GM18526 (cell line): ENCODE measurements around the gene HDDC3.

Experiments used
- POLR2A ChIP-seq: IDR thresholded peaks from 3 replicates; pipeline ENCODE4 v1.6.1; 2011; ENCODE audit not compliant: insufficient read length; ENCODE audit errors: extremely low read depth

The HDDC3 gene

DNA sequence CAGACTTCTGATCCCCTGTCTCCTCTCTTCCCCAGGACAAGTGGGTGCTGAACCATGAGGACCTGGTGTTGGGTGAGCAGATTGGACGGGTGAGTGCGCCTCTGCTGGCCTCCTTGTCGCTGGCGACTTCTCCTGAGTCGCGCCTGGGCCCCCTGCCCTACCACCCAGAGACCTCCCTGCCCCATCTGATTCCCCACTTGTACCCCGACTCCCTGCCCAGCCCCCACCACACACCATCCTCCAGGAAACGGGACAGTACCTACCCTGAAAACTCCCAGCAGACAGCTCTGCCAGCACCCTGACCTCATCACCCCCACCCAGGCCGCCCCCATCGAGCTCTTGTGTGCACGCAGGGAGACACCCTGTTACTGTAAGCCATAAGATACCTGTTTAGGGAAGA, 40.3 kb downstream of the HDDC3 start:
- TF ChIP-seq POLR2A = no peak

DNA sequence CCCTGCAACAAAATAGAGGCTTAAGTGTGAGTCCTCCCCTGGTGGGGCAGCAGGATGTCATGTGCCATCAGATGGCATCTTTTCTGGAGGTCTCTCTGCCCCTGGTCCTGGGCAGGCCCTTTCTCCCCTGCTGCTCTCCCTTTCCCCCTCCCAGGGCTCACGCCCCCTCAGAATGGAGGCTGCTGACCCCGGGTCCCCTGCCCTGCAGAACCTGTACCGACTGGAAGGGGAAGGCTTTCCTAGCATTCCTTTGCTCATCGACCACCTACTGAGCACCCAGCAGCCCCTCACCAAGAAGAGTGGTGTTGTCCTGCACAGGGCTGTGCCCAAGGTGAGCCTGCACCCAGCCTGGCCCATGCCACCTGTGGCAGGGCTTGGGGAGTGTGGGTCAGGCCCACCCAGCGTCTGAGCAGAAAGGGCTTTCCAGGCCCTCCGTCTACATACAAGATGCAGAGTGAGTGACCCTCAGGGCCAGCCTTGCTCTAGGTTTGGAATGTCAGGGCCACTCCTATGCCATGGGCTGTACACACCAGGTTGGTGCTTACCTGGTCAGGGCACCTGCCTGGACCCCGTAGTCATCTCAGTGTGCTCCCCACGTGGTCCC, 40.9 kb downstream of the HDDC3 start:
- no peak for TF ChIP-seq POLR2A

DNA sequence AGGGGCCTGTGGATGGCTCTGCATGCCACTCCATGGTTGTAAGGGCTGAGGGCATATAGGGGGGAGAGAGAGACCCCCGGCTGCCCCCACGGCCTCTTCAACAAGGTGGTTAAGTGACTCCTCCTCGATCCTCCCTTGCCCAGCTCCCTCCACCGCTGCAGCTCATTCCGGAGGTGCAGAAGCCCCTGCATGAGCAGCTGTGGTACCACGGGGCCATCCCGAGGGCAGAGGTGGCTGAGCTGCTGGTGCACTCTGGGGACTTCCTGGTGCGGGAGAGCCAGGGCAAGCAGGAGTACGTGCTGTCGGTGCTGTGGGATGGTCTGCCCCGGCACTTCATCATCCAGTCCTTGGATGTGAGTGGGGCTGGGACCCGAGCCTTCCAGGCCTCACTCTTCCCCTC, 41.5 kb downstream of the HDDC3 start:
- TF ChIP-seq POLR2A = no peak

DNA sequence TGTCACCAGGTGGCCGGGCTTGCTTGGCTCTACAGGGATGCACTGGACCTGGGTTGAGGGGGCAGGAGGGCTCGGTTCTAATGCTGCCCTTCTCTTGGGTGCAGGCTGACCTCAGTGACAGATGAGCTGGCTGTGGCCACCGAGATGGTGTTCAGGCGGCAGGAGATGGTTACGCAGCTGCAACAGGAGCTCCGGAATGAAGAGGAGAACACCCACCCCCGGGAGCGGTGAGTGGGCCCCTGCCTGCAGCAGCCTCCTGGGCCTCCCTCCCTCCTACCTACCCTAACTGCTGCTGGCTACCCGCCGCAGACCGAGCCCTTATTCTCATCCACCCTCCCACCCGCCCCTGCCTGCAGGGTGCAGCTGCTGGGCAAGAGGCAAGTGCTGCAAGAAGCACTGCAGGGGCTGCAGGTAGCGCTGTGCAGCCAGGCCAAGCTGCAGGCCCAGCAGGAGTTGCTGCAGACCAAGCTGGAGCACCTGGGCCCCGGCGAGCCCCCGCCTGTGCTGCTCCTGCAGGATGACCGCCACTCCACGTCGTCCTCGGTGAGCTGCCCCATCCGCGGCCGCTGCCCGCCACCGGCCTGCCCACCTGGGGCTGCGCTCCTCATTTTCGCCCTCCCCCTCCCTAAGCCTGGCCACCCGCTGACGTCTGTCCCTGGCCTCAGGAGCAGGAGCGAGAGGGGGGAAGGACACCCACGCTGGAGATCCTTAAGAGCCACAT, 42.5 kb downstream of the HDDC3 start:
- no peak for TF ChIP-seq POLR2A

DNA sequence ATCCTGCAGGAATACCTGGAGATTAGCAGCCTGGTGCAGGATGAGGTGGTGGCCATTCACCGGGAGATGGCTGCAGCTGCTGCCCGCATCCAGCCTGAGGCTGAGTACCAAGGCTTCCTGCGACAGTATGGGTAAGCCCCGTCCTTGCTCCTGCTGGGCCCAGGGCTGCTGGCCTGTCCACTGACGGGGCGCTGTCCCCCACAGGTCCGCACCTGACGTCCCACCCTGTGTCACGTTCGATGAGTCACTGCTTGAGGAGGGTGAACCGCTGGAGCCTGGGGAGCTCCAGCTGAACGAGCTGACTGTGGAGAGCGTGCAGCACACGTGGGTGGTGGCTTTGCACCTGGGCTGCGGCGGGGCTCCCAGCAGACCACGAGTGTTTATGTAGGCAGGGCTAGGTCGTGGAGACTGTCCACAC, 43.0 kb downstream of the HDDC3 start:
- no peak for TF ChIP-seq POLR2A

DNA sequence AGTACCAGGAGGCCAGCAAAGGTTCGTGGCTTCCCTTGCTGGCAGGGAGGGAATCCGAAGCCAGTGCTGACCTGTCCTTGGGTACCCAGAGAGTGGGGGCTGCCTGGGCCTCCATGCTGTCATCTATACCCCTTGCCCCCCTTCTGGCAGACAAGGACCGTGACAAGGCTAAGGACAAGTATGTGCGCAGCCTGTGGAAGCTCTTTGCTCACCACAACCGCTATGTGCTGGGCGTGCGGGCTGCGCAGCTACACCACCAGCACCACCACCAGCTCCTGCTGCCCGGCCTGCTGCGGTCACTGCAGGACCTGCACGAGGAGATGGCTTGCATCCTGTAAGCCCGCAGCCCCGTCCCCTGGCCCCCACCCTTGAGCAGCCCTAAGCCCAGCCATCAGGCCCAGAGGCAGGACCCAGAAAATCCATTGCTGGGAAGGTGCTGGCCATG, 45.3 kb downstream of the HDDC3 start:
- no peak for TF ChIP-seq POLR2A

DNA sequence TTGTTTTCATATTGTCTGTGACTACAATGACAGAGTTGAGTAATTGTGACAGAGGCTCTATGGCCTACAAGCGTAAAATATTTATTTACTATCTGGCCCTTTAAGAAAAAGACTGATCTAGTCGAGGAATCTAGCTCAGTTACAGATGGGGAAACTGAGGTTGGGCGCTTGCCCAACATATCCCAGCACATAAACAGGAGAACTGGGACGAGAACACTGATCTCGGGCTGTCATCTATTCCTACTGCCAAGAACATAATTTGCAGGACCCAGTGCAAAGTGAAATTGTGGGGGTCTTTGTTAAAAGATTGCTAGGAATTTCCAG, 46.1 kb downstream of the HDDC3 start:
- TF ChIP-seq POLR2A = no peak

DNA sequence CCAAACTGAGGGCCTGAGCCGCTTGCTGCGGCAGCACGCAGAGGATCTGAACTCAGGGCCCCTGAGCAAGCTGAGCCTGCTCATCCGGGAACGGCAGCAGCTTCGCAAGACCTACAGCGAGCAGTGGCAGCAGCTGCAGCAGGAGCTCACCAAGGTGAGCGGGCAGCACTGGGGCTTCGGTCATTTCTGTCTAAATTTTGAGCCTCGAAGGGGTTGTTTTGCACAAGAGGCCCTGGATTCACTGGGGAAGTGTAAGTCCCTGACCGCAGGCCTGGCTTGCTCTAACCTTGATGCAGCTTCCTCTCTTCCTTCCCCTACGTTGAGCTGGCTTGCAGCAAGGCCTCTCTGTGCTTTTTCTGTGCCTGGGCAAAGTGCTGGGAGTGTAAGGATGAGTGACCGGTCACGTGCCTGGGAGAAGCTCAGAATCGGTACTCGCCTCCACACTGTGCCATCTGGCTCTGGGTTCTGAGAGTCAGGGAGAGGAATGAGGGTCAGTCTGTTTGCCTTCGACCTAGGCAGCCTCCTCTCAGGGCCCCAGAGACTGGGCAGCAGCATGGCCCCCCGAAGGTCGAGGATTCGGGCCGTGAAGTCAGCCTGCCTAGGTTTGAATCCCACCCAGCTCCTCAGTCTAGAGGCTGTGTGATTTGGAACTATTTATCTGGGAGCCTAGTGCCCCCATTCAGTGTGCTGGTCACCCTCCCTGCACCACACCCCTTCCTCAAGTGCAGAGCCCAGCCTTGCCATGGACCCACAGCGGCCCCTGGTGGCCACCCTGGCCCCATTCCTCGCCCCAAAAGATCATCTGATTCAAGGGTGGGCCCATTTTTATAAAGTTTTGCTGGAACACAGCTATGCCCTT, 46.7 kb downstream of the HDDC3 start:
- no peak for TF ChIP-seq POLR2A

DNA sequence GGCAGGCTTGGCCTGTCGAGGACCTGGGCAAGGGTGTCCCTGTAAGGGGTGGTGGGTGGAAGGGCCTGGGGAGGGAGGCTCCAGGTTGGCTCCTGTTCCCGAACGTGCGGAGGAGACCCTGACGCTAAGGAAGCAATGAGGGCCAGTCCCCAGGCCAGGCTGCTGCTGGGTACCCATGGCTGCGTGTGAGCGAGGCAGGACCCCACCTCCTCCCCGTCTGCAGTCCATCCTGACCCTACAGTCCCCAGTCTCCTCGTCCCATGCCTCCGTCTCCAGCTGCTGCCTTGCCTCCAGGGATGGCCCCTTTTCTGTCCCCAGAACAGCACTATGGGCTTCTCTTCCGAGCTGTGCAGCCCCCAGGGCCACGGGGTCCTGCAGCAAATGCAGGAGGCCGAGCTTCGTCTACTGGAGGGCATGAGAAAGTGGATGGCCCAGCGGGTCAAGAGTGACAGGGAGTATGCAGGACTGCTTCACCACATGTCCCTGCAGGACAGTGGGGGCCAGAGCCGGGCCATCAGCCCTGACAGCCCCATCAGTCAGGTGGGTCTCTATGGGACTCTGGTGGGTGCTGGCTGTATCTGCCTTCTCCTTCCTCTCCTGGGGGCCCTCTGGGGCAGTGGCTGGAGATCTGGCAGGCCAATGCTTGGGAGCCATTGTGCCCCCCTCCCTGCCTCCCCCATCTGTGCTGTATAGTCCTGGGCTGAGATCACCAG, 47.5 kb downstream of the HDDC3 start:
- TF ChIP-seq POLR2A = no peak

DNA sequence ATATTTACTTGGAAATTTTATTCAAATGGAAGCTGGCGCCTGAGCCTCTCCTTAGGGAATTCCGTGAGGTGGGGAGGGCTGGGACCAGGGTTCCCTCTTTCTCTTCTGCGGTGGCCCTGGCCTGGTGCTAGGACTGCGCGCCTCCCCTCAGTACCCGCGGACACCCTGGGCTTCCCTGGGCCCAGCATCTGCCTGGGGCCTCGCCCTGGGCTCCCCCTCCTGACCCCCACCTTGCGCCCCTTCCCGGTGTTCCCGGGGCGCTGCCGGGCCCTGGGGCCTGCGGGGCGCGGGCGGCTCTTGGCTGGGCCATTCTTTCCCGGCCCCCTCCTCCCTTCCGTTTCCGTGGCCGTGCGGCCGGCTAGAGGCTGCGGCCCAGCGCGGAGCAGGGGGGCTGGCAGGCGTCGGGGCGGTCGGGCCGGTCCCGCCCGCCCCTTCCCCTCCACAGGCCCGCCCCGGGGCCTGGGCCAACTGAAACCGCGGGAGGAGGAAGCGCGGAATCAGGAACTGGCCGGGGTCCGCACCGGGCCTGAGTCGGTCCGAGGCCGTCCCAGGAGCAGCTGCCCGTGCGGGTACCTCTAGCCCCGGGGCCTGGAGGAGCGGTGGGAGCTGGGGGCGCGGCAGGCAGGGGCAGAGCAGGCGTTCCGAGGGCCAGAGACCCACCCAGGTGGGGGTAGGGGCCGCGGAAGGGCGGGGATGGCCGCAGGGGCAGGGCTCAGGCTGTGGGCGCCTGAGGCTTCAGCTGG, 48.2 kb downstream of the HDDC3 start, which contains the start of gene FES:
Gene FES, plus strand, starts transcription at position 529 of the 743 bp plus-strand sequence. CDS start 542 bp downstream, outside the sequence.
- TF ChIP-seq POLR2A = peak; percentile 29

DNA sequence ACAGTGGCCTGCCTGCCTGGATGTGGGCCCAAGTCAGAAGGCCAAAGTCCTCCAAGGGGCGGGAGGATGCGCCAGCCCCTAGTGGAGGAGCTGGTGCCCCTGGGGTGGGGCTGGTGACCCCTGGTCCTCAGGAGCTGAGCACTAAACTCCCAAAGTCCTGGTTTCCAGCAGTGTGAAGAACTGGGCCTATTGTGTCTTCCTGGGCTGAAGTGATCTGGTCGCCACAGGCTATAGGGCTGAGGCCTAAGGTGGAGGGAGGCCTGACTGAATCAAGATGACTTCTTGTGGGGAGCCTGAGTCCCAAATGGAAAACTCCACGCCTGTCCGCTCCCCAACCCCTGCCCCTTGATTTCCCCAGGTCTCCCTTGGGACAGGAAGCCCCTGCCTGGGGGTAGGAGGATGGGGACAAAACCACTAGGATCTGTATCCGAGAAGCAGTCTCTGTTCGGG, 48.8 kb downstream of the HDDC3 start:
- no peak for TF ChIP-seq POLR2A

DNA sequence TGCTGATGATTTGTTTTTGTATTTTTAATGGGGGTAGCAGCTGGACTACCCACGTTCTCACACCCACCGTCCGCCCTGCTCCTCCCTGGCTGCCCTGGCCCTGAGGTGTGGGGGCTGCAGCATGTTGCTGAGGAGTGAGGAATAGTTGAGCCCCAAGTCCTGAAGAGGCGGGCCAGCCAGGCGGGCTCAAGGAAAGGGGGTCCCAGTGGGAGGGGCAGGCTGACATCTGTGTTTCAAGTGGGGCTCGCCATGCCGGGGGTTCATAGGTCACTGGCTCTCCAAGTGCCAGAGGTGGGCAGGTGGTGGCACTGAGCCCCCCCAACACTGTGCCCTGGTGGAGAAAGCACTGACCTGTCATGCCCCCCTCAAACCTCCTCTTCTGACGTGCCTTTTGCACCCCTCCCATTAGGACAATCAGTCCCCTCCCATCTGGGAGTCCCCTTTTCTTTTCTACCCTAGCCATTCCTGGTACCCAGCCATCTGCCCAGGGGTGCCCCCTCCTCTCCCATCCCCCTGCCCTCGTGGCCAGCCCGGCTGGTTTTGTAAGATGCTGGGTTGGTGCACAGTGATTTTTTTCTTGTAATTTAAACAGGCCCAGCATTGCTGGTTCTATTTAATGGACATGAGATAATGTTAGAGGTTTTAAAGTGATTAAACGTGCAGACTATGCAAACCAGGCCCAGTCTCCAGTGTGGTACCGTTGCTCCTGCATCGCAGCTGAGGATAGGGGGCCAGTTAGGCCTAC, 49.4 kb downstream of the HDDC3 start:
- TF ChIP-seq POLR2A = no peak

DNA sequence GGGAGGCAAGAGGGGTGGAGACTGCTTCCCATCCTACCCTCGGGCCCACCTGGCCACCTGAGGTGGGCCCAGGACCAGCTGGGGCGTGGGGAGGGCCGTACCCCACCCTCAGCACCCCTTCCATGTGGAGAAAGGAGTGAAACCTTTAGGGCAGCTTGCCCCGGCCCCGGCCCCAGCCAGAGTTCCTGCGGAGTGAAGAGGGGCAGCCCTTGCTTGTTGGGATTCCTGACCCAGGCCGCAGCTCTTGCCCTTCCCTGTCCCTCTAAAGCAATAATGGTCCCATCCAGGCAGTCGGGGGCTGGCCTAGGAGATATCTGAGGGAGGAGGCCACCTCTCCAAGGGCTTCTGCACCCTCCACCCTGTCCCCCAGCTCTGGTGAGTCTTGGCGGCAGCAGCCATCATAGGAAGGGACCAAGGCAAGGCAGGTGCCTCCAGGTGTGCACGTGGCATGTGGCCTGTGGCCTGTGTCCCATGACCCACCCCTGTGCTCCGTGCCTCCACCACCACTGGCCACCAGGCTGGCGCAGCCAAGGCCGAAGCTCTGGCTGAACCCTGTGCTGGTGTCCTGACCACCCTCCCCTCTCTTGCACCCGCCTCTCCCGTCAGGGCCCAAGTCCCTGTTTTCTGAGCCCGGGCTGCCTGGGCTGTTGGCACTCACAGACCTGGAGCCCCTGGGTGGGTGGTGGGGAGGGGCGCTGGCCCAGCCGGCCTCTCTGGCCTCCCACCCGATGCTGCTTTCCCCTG, 50.2 kb downstream of the HDDC3 start:
- no peak for TF ChIP-seq POLR2A
